ENCODE results near the gene RABGAP1L.
"Not testable (repeated sequence)": the region's sequence is repeated elsewhere in the genome, so short reads cannot be mapped to it uniquely, and the experiment has no call there.

Gene RABGAP1L

GRCh38 chr1:174397261-174397660 is 237.9 kb downstream of the RABGAP1L start:
- no peak for DNase-seq

- DNase-seq: no peak
Observed at GRCh38 chr1:174398246-174398645, 238.9 kb downstream of the RABGAP1L start.

GRCh38 chr1:174399211-174399610 is 239.9 kb downstream of the RABGAP1L start:
- no peak for DNase-seq

- no peak for DNase-seq
Observed at GRCh38 chr1:174401075-174401474, 241.8 kb downstream of the RABGAP1L start.

GRCh38 chr1:174405219-174405618 is 245.9 kb downstream of the RABGAP1L start:
- DNase-seq: no peak

- no peak for DNase-seq
Observed at GRCh38 chr1:174406421-174406820, 247.1 kb downstream of the RABGAP1L start.

- DNase-seq: no peak
Observed at GRCh38 chr1:174407665-174408064, 248.3 kb downstream of the RABGAP1L start.

GRCh38 chr1:174408146-174408545 is 248.8 kb downstream of the RABGAP1L start:
- no peak for DNase-seq

GRCh38 chr1:174409801-174410200 is 250.5 kb downstream of the RABGAP1L start:
- not testable (repeated sequence) for DNase-seq

GRCh38 chr1:174413632-174414031 is 254.3 kb downstream of the RABGAP1L start:
- DNase-seq: no peak

GRCh38 chr1:174414203-174414602 is 254.9 kb downstream of the RABGAP1L start:
- no peak for DNase-seq

- DNase-seq: no peak
Observed at GRCh38 chr1:174415506-174415905, 256.2 kb downstream of the RABGAP1L start.

GRCh38 chr1:174417921-174418320 is 258.6 kb downstream of the RABGAP1L start:
- no peak for DNase-seq

- no peak for DNase-seq
Observed at GRCh38 chr1:174425121-174425520, 265.8 kb downstream of the RABGAP1L start.

GRCh38 chr1:174426153-174426552 is 266.8 kb downstream of the RABGAP1L start:
- no peak for DNase-seq

GRCh38 chr1:174428033-174428432 is 268.7 kb downstream of the RABGAP1L start:
- no peak for DNase-seq

- no peak for DNase-seq
Observed at GRCh38 chr1:174428739-174429138, 269.4 kb downstream of the RABGAP1L start.

GRCh38 chr1:174433451-174433850 is 274.1 kb downstream of the RABGAP1L start:
- DNase-seq: no peak

- no peak for DNase-seq
Observed at GRCh38 chr1:174445351-174445750, 286.0 kb downstream of the RABGAP1L start.

- no peak for DNase-seq
Observed at GRCh38 chr1:174445817-174446216, 286.5 kb downstream of the RABGAP1L start.

GRCh38 chr1:174447866-174448530 is 288.7 kb downstream of the RABGAP1L start, which contains the start of gene GPR52:
GPR52 (plus strand) TSS chr1:174447964; CDS start chr1:174448112, 148 bp downstream.
- no peak for DNase-seq

GRCh38 chr1:174448531-174448883 is 289.2 kb downstream of the RABGAP1L start:
- no peak for DNase-seq

GRCh38 chr1:174448974-174449373 is 289.7 kb downstream of the RABGAP1L start:
- DNase-seq: no peak

GRCh38 chr1:174451408-174451807 is 292.1 kb downstream of the RABGAP1L start:
- DNase-seq: no peak

- DNase-seq: no peak
Observed at GRCh38 chr1:174465855-174466254, 306.5 kb downstream of the RABGAP1L start.

All from CD4-positive, alpha-beta T cell treated with Interleukin-12 subunit alpha and Interleukin-12 subunit beta, for 1 hour (primary cell).